HG03135 (cell line): ENCODE data around the gene STAT1.
A peak's percentile ranks its signal among the peaks of the same experiment; 100 is the strongest.

Source experiments
- ATAC-seq: cut with Tn5 transposase; IDR thresholded peaks from one replicate; pipeline ENCODE4 v1.9.1; 2021; ENCODE audit warnings: mild to moderate bottlenecking, moderate library complexity; ENCODE audit not compliant: unreplicated experiment

STAT1 gene

GRCh38 chr2:191032588-191033429 is 18.8 kb upstream of the STAT1 start:
- ATAC-seq, result no peak

- no peak for ATAC-seq
Observed at GRCh38 chr2:191031256-191031655, 17.3 kb upstream of the STAT1 start.

- peak; percentile 87 for ATAC-seq
Observed at GRCh38 chr2:191030521-191031154, 16.7 kb upstream of the STAT1 start.

GRCh38 chr2:191029280-191029950 is 15.4 kb upstream of the STAT1 start:
- no peak for ATAC-seq

GRCh38 chr2:191026377-191026776 is 12.4 kb upstream of the STAT1 start:
- ATAC-seq, result no peak

- no peak for ATAC-seq
Observed at GRCh38 chr2:191025135-191025534, 11.2 kb upstream of the STAT1 start.

GRCh38 chr2:191023235-191023679 is 9.3 kb upstream of the STAT1 start:
- no peak for ATAC-seq

GRCh38 chr2:191020742-191021381 is 6.9 kb upstream of the STAT1 start:
- peak; percentile 15 for ATAC-seq

GRCh38 chr2:191020221-191020741 is 6.3 kb upstream of the STAT1 start:
- peak; percentile 69 for ATAC-seq

GRCh38 chr2:191019376-191019775 is 5.4 kb upstream of the STAT1 start:
- no peak for ATAC-seq

GRCh38 chr2:191018643-191019119 is 4.7 kb upstream of the STAT1 start:
- ATAC-seq, result peak; percentile 12

- no peak for ATAC-seq
Observed at GRCh38 chr2:191018048-191018447, 4.1 kb upstream of the STAT1 start.

GRCh38 chr2:191015831-191016230 is 1.9 kb upstream of the STAT1 start:
- no peak for ATAC-seq

GRCh38 chr2:191015239-191015638 is 1.3 kb upstream of the STAT1 start:
- no peak for ATAC-seq

GRCh38 chr2:191014653-191015020 is 666 bp upstream of the STAT1 start:
- ATAC-seq, result no peak

GRCh38 chr2:191013682-191013931 is 364 bp downstream of the STAT1 start:
- ATAC-seq, result no peak

- no peak for ATAC-seq
Observed at GRCh38 chr2:191012845-191013681, 908 bp downstream of the STAT1 start.

GRCh38 chr2:191012346-191012745 is 1.6 kb downstream of the STAT1 start:
- ATAC-seq, result no peak

- ATAC-seq, result no peak
Observed at GRCh38 chr2:191010887-191011885, 2.8 kb downstream of the STAT1 start.
